Endothelial cell of umbilical vein (primary cell): ENCODE results near the gene CYP27C1. TPM values are rescaled to one million over a fixed set of nuclear protein-coding genes. Genes with fewer than 3 reads are reported as not detected.

Experiments used
- BruUV-seq: library from RNA; stranded (reverse); fragments of 400-500 nt; replicated peaks from 2 replicates; lab custom pipeline; 2021; lab: Mats Ljungman, UMichigan
- CTCF ChIA-PET: fragments of 300-600, 350-600 bp; sonication (Branson Sonifier 250); formaldehyde crosslinking; loops from one replicate; lab custom pipeline; 2021; ENCODE audit warnings: antibody characterized with exemption, inconsistent platforms; lab: Charles Lee
- POLR2A ChIA-PET: fragments of 300-600, 350-600 bp; sonication (Branson Sonifier 250); formaldehyde crosslinking; loops from one replicate; lab custom pipeline; 2021; ENCODE audit warnings: antibody characterized with exemption, inconsistent platforms; lab: Charles Lee
- DNase-seq: peaks from one replicate; pipeline ENCODE4 v3.0.0-alpha.2; 2011; ENCODE audit warnings: low read depth, low spot score
- FAIRE-seq: peaks from 2 replicates; lab custom pipeline; 2011; peaks lifted over from hg19 to GRCh38; lab: Jason Lieb, UNC
- H2AFZ ChIP-seq: 2 replicates; pipeline ENCODE4 v1.6.0; 2012; ENCODE audit warnings: low read depth, low read length, control low read depth, inconsistent platforms
- H3K27ac ChIP-seq: 2 replicates; pipeline ENCODE4 v1.5.1; 2011; ENCODE audit warnings: low read depth, mild to moderate bottlenecking, control low read depth, low read length, moderate library complexity; ENCODE audit not compliant: insufficient read depth
- H3K27me3 ChIP-seq, 2 experiments: 2 replicates each; pipeline versions ENCODE4 v1.6.0 to v1.6.1; 2011; ENCODE audit warnings: low read length in 2 of 2, mixed read lengths in 1 of 2; ENCODE audit not compliant: control insufficient read depth in 2 of 2, insufficient read depth in 2 of 2
- H3K36me3 ChIP-seq, 2 experiments: 2 replicates in 1 of 2; 3 replicates in 1 of 2; pipeline ENCODE4 v1.5.1; 2011; ENCODE audit warnings: low read length in 2 of 2, mild to moderate bottlenecking in 1 of 2, moderate library complexity in 1 of 2; ENCODE audit not compliant: control insufficient read depth in 2 of 2, insufficient read depth in 2 of 2; ENCODE audit errors: extremely low read depth in 1 of 2
- H3K4me1 ChIP-seq: 3 replicates; pipeline ENCODE4 v1.5.1; 2011; ENCODE audit warnings: mild to moderate bottlenecking, low read length; ENCODE audit not compliant: control insufficient read depth, insufficient read depth; ENCODE audit errors: extremely low read depth
- H3K4me2 ChIP-seq: 2 replicates; pipeline ENCODE4 v1.6.1; 2011; ENCODE audit warnings: low read length, control low read depth, mixed read lengths; ENCODE audit not compliant: insufficient read depth
- H3K4me3 ChIP-seq, 3 experiments: fragments of 200-600 bp in 1 of 3; sonication (generic), shearing (Covaris generic) in 1 of 3; replicated peaks in 1 of 3; 2 replicates each; pipeline ENCODE4 v1.5.1; 2011 to 2016; ENCODE audit warnings: control low read depth in 3 of 3, low read length in 3 of 3, mild to moderate bottlenecking in 2 of 3, inconsistent platforms in 1 of 3, low read depth in 1 of 3, moderate library complexity in 1 of 3; ENCODE audit not compliant: insufficient read depth in 1 of 3
- H3K79me2 ChIP-seq: 2 replicates; pipeline ENCODE4 v1.6.0; 2012; ENCODE audit warnings: low read length, inconsistent platforms; ENCODE audit not compliant: control insufficient read depth, insufficient read depth
- H3K9ac ChIP-seq: replicated peaks from 2 replicates; pipeline ENCODE3; 2011; ENCODE audit warnings: low read length, control low read depth; ENCODE audit not compliant: insufficient read depth; ENCODE audit errors: extremely low read depth
- H3K9me1 ChIP-seq: replicated peaks from 3 replicates; pipeline ENCODE4 v1.6.0; 2011; ENCODE audit warnings: mild to moderate bottlenecking, low read length; ENCODE audit not compliant: control insufficient read depth, insufficient read depth; ENCODE audit errors: extremely low read depth
- H3K9me3 ChIP-seq: replicated peaks from 2 replicates; pipeline ENCODE4 v1.5.1; 2012; ENCODE audit warnings: low read length, inconsistent platforms; ENCODE audit not compliant: control insufficient read depth, insufficient read depth
- H4K20me1 ChIP-seq: replicated peaks from 2 replicates; pipeline ENCODE3; 2011; ENCODE audit warnings: mild to moderate bottlenecking, low read length; ENCODE audit not compliant: control insufficient read depth, insufficient read depth; ENCODE audit errors: extremely low read depth
- CTCF ChIP-seq, 2 donors: IDR thresholded peaks; 1 replicate in 1 of 2; 2 replicates in 1 of 2; pipeline ENCODE4 v1.5.1; 2011; ENCODE audit warnings: low read length in 2 of 2, mild to moderate bottlenecking in 2 of 2, moderate library complexity in 2 of 2, control low read depth in 1 of 2, inconsistent platforms in 1 of 2, low read depth in 1 of 2; ENCODE audit not compliant: insufficient read depth in 1 of 2; ENCODE audit errors: extremely low read depth in 1 of 2
- EZH2 ChIP-seq: IDR thresholded peaks from 2 replicates; pipeline ENCODE4 v1.6.1; 2012; ENCODE audit warnings: borderline replicate concordance, low read depth, mild to moderate bottlenecking, moderate library complexity, low read length, inconsistent platforms; ENCODE audit not compliant: severe bottlenecking
- FOS ChIP-seq: IDR thresholded peaks from 2 replicates; pipeline ENCODE4 v1.6.1; 2011; ENCODE audit warnings: mild to moderate bottlenecking, low read length, moderate library complexity, borderline replicate concordance; ENCODE audit not compliant: insufficient read depth
- GATA2 ChIP-seq: IDR thresholded peaks from 2 replicates; pipeline ENCODE4 v1.7.0; 2011; ENCODE audit warnings: low read depth, mild to moderate bottlenecking, moderate library complexity, mixed read lengths, low read length; ENCODE audit not compliant: insufficient read length, insufficient read depth
- JUN ChIP-seq: IDR thresholded peaks from 2 replicates; pipeline ENCODE4 v1.6.1; 2011; ENCODE audit warnings: borderline replicate concordance, low read depth; ENCODE audit not compliant: insufficient read length, insufficient read depth
- MAX ChIP-seq: IDR thresholded peaks from 2 replicates; pipeline ENCODE4 v1.6.1; 2011; ENCODE audit not compliant: insufficient read depth, insufficient read length
- MYC ChIP-seq: IDR thresholded peaks from one replicate; pipeline ENCODE4 v1.6.1; 2011; ENCODE audit warnings: mild to moderate bottlenecking, low read depth, low read length
- POLR2A ChIP-seq: IDR thresholded peaks from 2 replicates; pipeline ENCODE4 v1.6.1; 2012; ENCODE audit warnings: low read depth, mild to moderate bottlenecking, control low read depth, low read length
- POLR2AphosphoS5 ChIP-seq: IDR thresholded peaks from 2 replicates; pipeline ENCODE4 v1.6.1; 2012; ENCODE audit warnings: low read depth, mild to moderate bottlenecking, control low read depth, low read length, moderate library complexity; ENCODE audit not compliant: insufficient read depth
- dilution Hi-C: fragments of 300-500 bp; cut with MboI; formaldehyde crosslinking; loops from one replicate; pipeline ENCODE4 v1.15.0; 2019; ENCODE audit warnings: low sequenced_read_pairs; ENCODE audit not compliant: extremely low pct_ligation_motif_present
- intact Hi-C: fragments of 100-400 bp; cut with micrococcal nuclease; formaldehyde crosslinking; loops from one replicate; pipeline ENCODE4 v1.10.0; 2022
- polyA plus RNA-seq, 4 experiments: library from polyadenylated mRNA; depleted of rRNA in 3 of 4; stranded (reverse) in 3 of 4; unstranded in 1 of 4; fragments of >200 nt; gene quantifications; 2 replicates each; pipeline versions ENCODE4 v1.2.1 to v1.2.3, GENCODE V29; 2011 to 2012; ENCODE audit warnings: missing spikeins in 1 of 4
- total RNA-seq: library from RNA; stranded (reverse); gene quantifications from 2 replicates; pipeline ENCODE4 v1.2.3, GENCODE V29; 2021

Gene CYP27C1
- total and polyA plus RNA-seq, 2 donors (not counting 3 experiments of a cell fraction or from before 2014, with no cell fraction given), result not detected

- CTCF ChIA-PET, result no interaction called here
- H3K36me3 ChIP-seq, result peaks cover 13 to 29% of the 10 kb centered on the region in 2 experiments
- H3K9me1 ChIP-seq, result no peaks in the 10 kb centered on the region
These were observed 39.3 kb upstream of the CYP27C1 start for GRCh38 chr2:127259355-127259754.

GRCh38 chr2:127256866-127257265 lies 36.8 kb upstream of the CYP27C1 start:
- DNase-seq, result no peak
- Histone ChIP-seq H3K27ac (no peak overlapping the region), H2AFZ (no peak overlapping the region), H3K36me3 (peaks cover 11 to 29% of the 10 kb centered on the region in 2 experiments), H3K9me1 (no peaks in the 10 kb centered on the region), H4K20me1 (no peaks in the 10 kb centered on the region), H3K4me3 (no peak overlapping the region), H3K9me3 (no peaks in the 10 kb centered on the region), H3K4me1 (no peaks in the 10 kb centered on the region), H3K27me3 (no peaks in the 10 kb centered on the region), H3K9ac (no peak overlapping the region), H3K79me2 (no peaks in the 10 kb centered on the region), H3K4me2 (no peak overlapping the region)
- intact Hi-C loops, result no loop called here
- no peak for FAIRE-seq
- TF ChIP-seq JUN (no peak), EZH2 (no peak), GATA2 (no peak), FOS (no peak), POLR2AphosphoS5 (no peak), CTCF (IDR thresholded peaks at IDR 0.05; ENCODE audit: extremely low read depth in 1 of 2, insufficient read depth in 1 of 2, low read depth in 1 of 2, low read length in 2 of 2) (no peak), MYC (no peak), MAX (no peak), POLR2A (no peak)
- dilution Hi-C loops, result no loop called here
- no TSS peak for BruUV-seq
- POLR2A ChIA-PET, result no interaction called here
- CTCF ChIA-PET, result no interaction called here

More at GRCh38 chr2:127259355-127259754, 39.3 kb upstream of the CYP27C1 start:
- no peak for DNase-seq
- no peak for TF ChIP-seq FOS
- no peak for TF ChIP-seq MYC
- TF ChIP-seq POLR2AphosphoS5, result no peak
- no peak for TF ChIP-seq MAX
- no peak for TF ChIP-seq EZH2
- no peak for TF ChIP-seq GATA2
- POLR2A ChIA-PET, result no interaction called here
- intact Hi-C loops, result no loop called here
- no peak overlapping the region for H3K27ac ChIP-seq
- no TSS peak for BruUV-seq
- no peak overlapping the region for H3K4me2 ChIP-seq
- no peak overlapping the region for H2AFZ ChIP-seq
- no peaks in the 10 kb centered on the region for H4K20me1 ChIP-seq
- H3K27me3 ChIP-seq, result no peaks in the 10 kb centered on the region
- H3K4me3 ChIP-seq, result no peak overlapping the region
- H3K79me2 ChIP-seq, result no peaks in the 10 kb centered on the region
- H3K9me3 ChIP-seq, result no peaks in the 10 kb centered on the region
- H3K9ac ChIP-seq, result no peak overlapping the region
- FAIRE-seq, result no peak
- dilution Hi-C loops, result no loop called here
- H3K4me1 ChIP-seq, result no peaks in the 10 kb centered on the region
